Measurements from ENCODE around the gene STX5.
A peak's percentile ranks its signal among the peaks of the same experiment; 100 is the strongest.

- TF ChIP-seq FUS (optimal IDR thresholded peaks at IDR 0.05; ENCODE audit: low read depth, low read length) (peak; percentile 18), RERE (CRISPR knock-in tag; IDR thresholded peaks at IDR 0.05; ENCODE audit: borderline replicate concordance) (no peak), POLR2AphosphoS5 (IDR thresholded peaks at IDR 0.05; ENCODE audit: control insufficient read depth, insufficient read depth, low read depth, low read length) (peak; percentile 53), THRAP3 (IDR thresholded peaks at IDR 0.05; ENCODE audit: borderline replicate concordance) (no peak), KAT7 (CRISPR knock-in tag; IDR thresholded peaks at IDR 0.05; ENCODE audit: borderline replicate concordance) (peak; percentile 92; the same call in 1 of the 2 replicates), CREM (IDR thresholded peaks at IDR 0.05; ENCODE audit: low read depth) (no peak), EZH2 (IDR thresholded peaks at IDR 0.05; ENCODE audit: borderline replicate concordance, low read depth, low read length) (no peak), SMC3 (conservative IDR thresholded peaks at IDR 0.05; ENCODE audit: insufficient read depth, low read depth, low read length) (no peak), GABPB1 (CRISPR knock-in tag; IDR thresholded peaks at IDR 0.05) (no peak; the same call in 1 of the 2 replicates)
Observed at GRCh38 chr11:62851807-62852522, 20.1 kb upstream of the STX5 start.

Data from K562 (cell line).